GM12878 (cell line): ENCODE data around the gene FBXL17. TPM values are rescaled to one million over a fixed set of nuclear protein-coding genes. Genes with fewer than 3 reads are reported as not detected.

Experiments used
- ASH2L ChIP-seq: fragments of 300-600, 200-600 bp; sonication (generic); IDR thresholded peaks from 2 replicates; pipeline ENCODE4 v1.6.1; 2017; ENCODE audit warnings: low read depth, mild to moderate bottlenecking, borderline replicate concordance
- BCLAF1 ChIP-seq: fragments of 450-650 bp; IDR thresholded peaks from 2 replicates; pipeline ENCODE4 v1.6.1; 2017; ENCODE audit warnings: antibody characterized with exemption, mild to moderate bottlenecking, moderate library complexity
- CBX5 ChIP-seq: sonication (generic); IDR thresholded peaks from 2 replicates; pipeline ENCODE4 v1.6.1; 2016; ENCODE audit warnings: low read depth, moderate library complexity, mild to moderate bottlenecking, inconsistent platforms
- CHD4 ChIP-seq: fragments of 200-600 bp; sonication (generic); IDR thresholded peaks from 2 replicates; pipeline ENCODE4 v1.6.1; 2016; ENCODE audit warnings: mild to moderate bottlenecking
- CREM ChIP-seq: IDR thresholded peaks from 2 replicates; pipeline ENCODE4 v1.6.1; 2014; ENCODE audit warnings: antibody characterized with exemption, low read depth
- CUX1 ChIP-seq: IDR thresholded peaks from 2 replicates; pipeline ENCODE4 v1.6.1; 2012; ENCODE audit warnings: improper control_type of control experiment, low read depth, low read length; ENCODE audit not compliant: insufficient replicate concordance
- HDGF ChIP-seq: fragments of 450-650 bp; IDR thresholded peaks from 2 replicates; pipeline ENCODE4 v1.6.1; 2016; ENCODE audit warnings: antibody characterized with exemption
- MTA2 ChIP-seq: fragments of 450-650 bp; IDR thresholded peaks from 2 replicates; pipeline ENCODE4 v1.6.1; 2016; ENCODE audit warnings: low read depth, mild to moderate bottlenecking, moderate library complexity
- POU2F2 ChIP-seq: IDR thresholded peaks from 3 replicates; pipeline ENCODE4 v1.6.1; 2011; ENCODE audit warnings: low read depth, mild to moderate bottlenecking, low read length, borderline replicate concordance
- WRNIP1 ChIP-seq: IDR thresholded peaks from 2 replicates; pipeline ENCODE4 v1.6.1; 2011; ENCODE audit warnings: low read depth, low read length, improper control_type of control experiment, borderline replicate concordance
- polyA plus RNA-seq, 11 experiments: library from polyadenylated mRNA; depleted of rRNA in 4 of 11; unstranded in 6 of 11; stranded (reverse) in 5 of 11; fragments of >200 nt; fragmentation: Nextera tagmentation in 4 of 11; fragmentation: Illumina TruSeq in 1 of 11; extraction: Ambion mirVana in 4 of 11; extraction: Trizol in 1 of 11; gene quantifications; 1 replicate in 1 of 11; 2 replicates in 10 of 11; pipeline versions ENCODE4 v1.2.1 to v1.2.3, GENCODE V29; 2011 to 2016; ENCODE audit warnings: inconsistent platforms in 2 of 11, missing spikeins in 2 of 11, low read depth in 1 of 11
- total RNA-seq, 4 experiments: library from RNA; depleted of rRNA in 3 of 4; stranded (reverse); fragments of >200 nt in 3 of 4; fragmentation: Illumina TruSeq in 1 of 4; extraction: Trizol in 1 of 4; gene quantifications; 2 replicates each; pipeline versions ENCODE4 v1.2.1 to v1.2.3, GENCODE V29; 2013 to 2021
- TF ChIP-seq, protein P1 (sequence below): fragments of 450-650 bp; IDR thresholded peaks from 2 replicates; pipeline ENCODE4 v1.6.1; 2017; ENCODE audit warnings: mild to moderate bottlenecking
- TF ChIP-seq, protein P2 (sequence below): IDR thresholded peaks from 2 replicates; pipeline ENCODE4 v1.6.1; 2012; ENCODE audit warnings: low read length, inconsistent platforms

Gene FBXL17
- total and polyA plus RNA-seq, 10 of the 15 experiments (the other 5 are each of a cell fraction or from before 2014, with no cell fraction given), result 0.88 to 9.0 (median 4.4) TPM

DNA sequence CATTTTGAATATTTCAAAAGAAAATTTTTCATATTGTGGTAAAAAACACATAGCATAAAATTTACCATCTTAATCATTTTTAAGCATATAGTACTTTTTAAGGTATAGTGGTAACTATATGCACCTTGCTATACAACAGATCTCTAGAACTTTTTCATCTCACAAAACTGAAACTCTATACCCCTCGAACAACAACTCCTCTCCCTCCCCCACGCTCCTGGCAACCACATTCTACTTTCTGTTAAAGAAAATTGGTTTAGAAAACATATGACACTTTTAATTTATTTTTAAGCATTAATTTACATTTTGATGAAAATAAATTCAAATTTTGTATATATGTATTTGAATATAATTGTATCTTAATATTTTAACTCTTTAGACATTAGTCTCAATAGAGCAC, 563.9 kb downstream of the FBXL17 start (continued):
- TF ChIP-seq CUX1 (no peak), CBX5 (no peak), CHD4 (no peak), BCLAF1 (no peak), ASH2L (no peak), POU2F2 (no peak), HDGF (no peak), WRNIP1 (no peak), MTA2 (no peak), CREM (no peak)
- TF ChIP-seq, protein P1, sequence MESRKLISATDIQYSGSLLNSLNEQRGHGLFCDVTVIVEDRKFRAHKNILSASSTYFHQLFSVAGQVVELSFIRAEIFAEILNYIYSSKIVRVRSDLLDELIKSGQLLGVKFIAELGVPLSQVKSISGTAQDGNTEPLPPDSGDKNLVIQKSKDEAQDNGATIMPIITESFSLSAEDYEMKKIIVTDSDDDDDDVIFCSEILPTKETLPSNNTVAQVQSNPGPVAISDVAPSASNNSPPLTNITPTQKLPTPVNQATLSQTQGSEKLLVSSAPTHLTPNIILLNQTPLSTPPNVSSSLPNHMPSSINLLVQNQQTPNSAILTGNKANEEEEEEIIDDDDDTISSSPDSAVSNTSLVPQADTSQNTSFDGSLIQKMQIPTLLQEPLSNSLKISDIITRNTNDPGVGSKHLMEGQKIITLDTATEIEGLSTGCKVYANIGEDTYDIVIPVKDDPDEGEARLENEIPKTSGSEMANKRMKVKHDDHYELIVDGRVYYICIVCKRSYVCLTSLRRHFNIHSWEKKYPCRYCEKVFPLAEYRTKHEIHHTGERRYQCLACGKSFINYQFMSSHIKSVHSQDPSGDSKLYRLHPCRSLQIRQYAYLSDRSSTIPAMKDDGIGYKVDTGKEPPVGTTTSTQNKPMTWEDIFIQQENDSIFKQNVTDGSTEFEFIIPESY, result no peak
- TF ChIP-seq, protein P2, sequence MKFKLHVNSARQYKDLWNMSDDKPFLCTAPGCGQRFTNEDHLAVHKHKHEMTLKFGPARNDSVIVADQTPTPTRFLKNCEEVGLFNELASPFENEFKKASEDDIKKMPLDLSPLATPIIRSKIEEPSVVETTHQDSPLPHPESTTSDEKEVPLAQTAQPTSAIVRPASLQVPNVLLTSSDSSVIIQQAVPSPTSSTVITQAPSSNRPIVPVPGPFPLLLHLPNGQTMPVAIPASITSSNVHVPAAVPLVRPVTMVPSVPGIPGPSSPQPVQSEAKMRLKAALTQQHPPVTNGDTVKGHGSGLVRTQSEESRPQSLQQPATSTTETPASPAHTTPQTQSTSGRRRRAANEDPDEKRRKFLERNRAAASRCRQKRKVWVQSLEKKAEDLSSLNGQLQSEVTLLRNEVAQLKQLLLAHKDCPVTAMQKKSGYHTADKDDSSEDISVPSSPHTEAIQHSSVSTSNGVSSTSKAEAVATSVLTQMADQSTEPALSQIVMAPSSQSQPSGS, result no peak
